GM23248 (cell line): ENCODE data around the gene MRPL36. TPM values are rescaled to one million over a fixed set of nuclear protein-coding genes. Genes with fewer than 3 reads are reported as not detected.

Source experiments
- DNase-seq: peaks from one replicate; pipeline ENCODE4 v3.0.0-alpha.2; 2015
- H2AFZ ChIP-seq: fragments of 200-600 bp; sonication (generic); 2 replicates; pipeline ENCODE4 v1.6.1; 2016; ENCODE audit warnings: antibody characterized with exemption
- H3F3A ChIP-seq: fragments of 200-600 bp; sonication (generic); 2 replicates; pipeline ENCODE4 v1.6.1; 2016; ENCODE audit warnings: mild to moderate bottlenecking, antibody characterized with exemption, mixed run types; ENCODE audit not compliant: insufficient read depth
- H3K27ac ChIP-seq: fragments of 200-600 bp; sonication (generic); 2 replicates; pipeline ENCODE4 v1.5.1; 2016; ENCODE audit warnings: mild to moderate bottlenecking
- H3K27me3 ChIP-seq: fragments of 200-600 bp; sonication (generic); replicated peaks from 2 replicates; pipeline ENCODE4 v1.6.1; 2016; ENCODE audit warnings: mild to moderate bottlenecking; ENCODE audit not compliant: insufficient read depth
- H3K36me3 ChIP-seq: fragments of 200-600 bp; sonication (generic); 2 replicates; pipeline ENCODE4 v1.6.1; 2016; ENCODE audit warnings: low read depth, mild to moderate bottlenecking
- H3K4me1 ChIP-seq: fragments of 200-600 bp; sonication (generic); 2 replicates; pipeline ENCODE4 v1.6.1; 2016; ENCODE audit warnings: mild to moderate bottlenecking; ENCODE audit not compliant: insufficient read depth
- H3K4me2 ChIP-seq: fragments of 200-600 bp; sonication (generic); one replicate; pipeline ENCODE4 v1.6.1; 2016; ENCODE audit warnings: mild to moderate bottlenecking; ENCODE audit not compliant: unreplicated experiment
- H3K4me3 ChIP-seq: fragments of 200-600 bp; sonication (generic); 2 replicates; pipeline ENCODE4 v1.5.1; 2016; ENCODE audit warnings: mild to moderate bottlenecking
- H3K79me2 ChIP-seq: fragments of 200-600 bp; sonication (generic); 2 replicates; pipeline ENCODE4 v1.6.1; 2016; ENCODE audit warnings: mild to moderate bottlenecking; ENCODE audit not compliant: insufficient read depth
- H3K9ac ChIP-seq: fragments of 200-600 bp; sonication (generic); 2 replicates; pipeline ENCODE4 v1.6.1; 2016; ENCODE audit warnings: mild to moderate bottlenecking
- H3K9me2 ChIP-seq: fragments of 200-600 bp; sonication (generic); 2 replicates; pipeline ENCODE4 v1.6.1; 2016; ENCODE audit warnings: mixed run types, mild to moderate bottlenecking, moderate library complexity; ENCODE audit not compliant: insufficient read depth
- H3K9me3 ChIP-seq: fragments of 200-600 bp; sonication (generic); one replicate; pipeline ENCODE4 v1.6.1; 2017; ENCODE audit warnings: low read depth
- H4K20me1 ChIP-seq: fragments of 200-600 bp; sonication (generic); 2 replicates; pipeline ENCODE4 v1.6.0; 2016; ENCODE audit not compliant: insufficient read depth
- EZH2 ChIP-seq: fragments of 200-600 bp; sonication (generic); IDR thresholded peaks from 2 replicates; pipeline ENCODE4 v1.6.1; 2018; ENCODE audit warnings: antibody characterized with exemption, mild to moderate bottlenecking; ENCODE audit not compliant: insufficient read depth, poor library complexity, severe bottlenecking
- EZH2phosphoT487 ChIP-seq: fragments of 200-600 bp; sonication (generic); IDR thresholded peaks from 2 replicates; pipeline ENCODE4 v1.6.1; 2018; ENCODE audit warnings: antibody characterized with exemption, moderate library complexity, mild to moderate bottlenecking, low read depth; ENCODE audit not compliant: insufficient read depth
- WGBS, 2 experiments: methylation state at CpG; one replicate each; pipeline ENCODE4 v1.1.6; 2015 to 2017; ENCODE audit warnings: low lambda C conversion rate in 2 of 2, low coverage in 1 of 2; ENCODE audit errors: missing lambda C conversion rate in 2 of 2; 5-methylcytosine and 5-hydroxymethylcytosine counted together
- in situ Hi-C: fragments of 300-500 bp; cut with MboI; formaldehyde crosslinking; loops from 2 replicates; pipeline ENCODE4 v1.15.0; 2020
- polyA plus RNA-seq: library from polyadenylated mRNA; unstranded; fragments of >200 nt; fragmentation: Nextera tagmentation; extraction: Ambion mirVana; gene quantifications from 2 replicates; pipeline ENCODE4 v1.2.1, GENCODE V29; 2016
- total RNA-seq: library from RNA; depleted of rRNA; stranded (reverse); fragments of >200 nt; shearing (Covaris generic); gene quantifications from 2 replicates; pipeline ENCODE4 v1.2.3, GENCODE V29; 2014

MRPL36 gene
- total and polyA plus RNA-seq, 2 experiments from 2014 or later, result 30.9 to 140 TPM

GRCh38 chr5:1787472-1788047 is 12.1 kb downstream of the MRPL36 start:
- Histone ChIP-seq H3K9me2 (no peaks in the 10 kb centered on the region), H3K79me2 (no peaks in the 10 kb centered on the region), H3K9me3 (no peaks in the 10 kb centered on the region), H3K9ac (no peak overlapping the region), H3K36me3 (no peaks in the 10 kb centered on the region), H3K27me3 (no peaks in the 10 kb centered on the region), H4K20me1 (no peaks in the 10 kb centered on the region), H2AFZ (no peak overlapping the region), H3K4me2 (no peak overlapping the region), H3K4me1 (peaks cover 29% of the 10 kb centered on the region), H3K4me3 (no peak overlapping the region), H3K27ac (no peak overlapping the region), H3F3A (peaks cover 33% of the 10 kb centered on the region)
- 87 to 90% methylated on average over 7 to 12 of the region's 12 CpGs for WGBS, 2 experiments
- no peak for DNase-seq
- in situ Hi-C loops, result no loop called here
- no peak for TF ChIP-seq EZH2phosphoT487
- TF ChIP-seq EZH2, result no peak

GRCh38 chr5:1786621-1787471 is 12.8 kb downstream of the MRPL36 start:
- no peak overlapping the region for H3K4me2 ChIP-seq
- TF ChIP-seq EZH2phosphoT487, result no peak
- no peak for TF ChIP-seq EZH2
- H3F3A ChIP-seq, result peaks cover 28% of the 10 kb centered on the region
- no peaks in the 10 kb centered on the region for H4K20me1 ChIP-seq
- no peak overlapping the region for H3K27ac ChIP-seq
- DNase-seq, result no peak
- in situ Hi-C loops, result no loop called here
- no peaks in the 10 kb centered on the region for H3K36me3 ChIP-seq
- H3K9ac ChIP-seq, result no peak overlapping the region
- H3K4me1 ChIP-seq, result peaks cover 22% of the 10 kb centered on the region
- no peaks in the 10 kb centered on the region for H3K9me3 ChIP-seq
- no peak overlapping the region for H2AFZ ChIP-seq
- no peaks in the 10 kb centered on the region for H3K79me2 ChIP-seq
- no peaks in the 10 kb centered on the region for H3K27me3 ChIP-seq
- 85 to 86% methylated on average over 23 to 29 of the region's 29 CpGs for WGBS, 2 experiments
- H3K9me2 ChIP-seq, result no peaks in the 10 kb centered on the region
- no peak overlapping the region for H3K4me3 ChIP-seq

- peaks cover 19% of the 10 kb centered on the region for H3K4me1 ChIP-seq
- DNase-seq, result no peak
- H3K9me3 ChIP-seq, result no peaks in the 10 kb centered on the region
- no peak overlapping the region for H2AFZ ChIP-seq
- TF ChIP-seq EZH2phosphoT487 (no peak), EZH2 (no peak)
- H3K9ac ChIP-seq, result no peak overlapping the region
- WGBS, 2 experiments, result 81 to 83% methylated on average over 11 to 13 of the region's 13 CpGs
- no peaks in the 10 kb centered on the region for H4K20me1 ChIP-seq
- H3K36me3 ChIP-seq, result no peaks in the 10 kb centered on the region
- no peak overlapping the region for H3K27ac ChIP-seq
- H3F3A ChIP-seq, result peaks cover 19% of the 10 kb centered on the region
- in situ Hi-C loops, result no loop called here
- H3K27me3 ChIP-seq, result no peaks in the 10 kb centered on the region
- H3K4me2 ChIP-seq, result no peak overlapping the region
- H3K79me2 ChIP-seq, result no peaks in the 10 kb centered on the region
- H3K9me2 ChIP-seq, result no peaks in the 10 kb centered on the region
- no peak overlapping the region for H3K4me3 ChIP-seq
Measured at GRCh38 chr5:1785984-1786383, 13.7 kb downstream of the MRPL36 start.

- H4K20me1 ChIP-seq, result no peaks in the 10 kb centered on the region
- no peak overlapping the region for H3K4me2 ChIP-seq
- peaks cover 10% of the 10 kb centered on the region for H3F3A ChIP-seq
- in situ Hi-C loops, result no loop called here
- H3K9ac ChIP-seq, result no peak overlapping the region
- no peak overlapping the region for H3K4me3 ChIP-seq
- no peaks in the 10 kb centered on the region for H3K9me3 ChIP-seq
- WGBS, 2 experiments, result 45% methylated on average over 8 of the region's 8 CpGs
- no peak for DNase-seq
- H3K27me3 ChIP-seq, result no peaks in the 10 kb centered on the region
- no peak overlapping the region for H3K27ac ChIP-seq
- H3K9me2 ChIP-seq, result no peaks in the 10 kb centered on the region
- H3K4me1 ChIP-seq, result peaks cover 10% of the 10 kb centered on the region
- no peak for TF ChIP-seq EZH2
- no peak for TF ChIP-seq EZH2phosphoT487
- H2AFZ ChIP-seq, result no peak overlapping the region
- H3K36me3 ChIP-seq, result no peaks in the 10 kb centered on the region
- H3K79me2 ChIP-seq, result no peaks in the 10 kb centered on the region
Measured at GRCh38 chr5:1785062-1785461, 14.6 kb downstream of the MRPL36 start.
